MCF 10A (cell line): ENCODE results near the gene THOC6. TPM values are rescaled to one million over a fixed set of nuclear protein-coding genes. Genes with fewer than 3 reads are reported as not detected.

ENCODE experiments used
- BruUV-seq: library from RNA; stranded (reverse); fragments of 400-500 nt; replicated peaks from 2 replicates; lab custom pipeline; 2021; lab: Mats Ljungman, UMichigan
- CTCF ChIA-PET: fragments of 300-600 bp; sonication (Branson Sonifier 250); formaldehyde crosslinking; extraction: SDS; loops from one replicate; lab custom pipeline; 2021; ENCODE audit warnings: antibody characterized with exemption, inconsistent platforms; lab: Yijun Ruan, JAX
- POLR2A ChIA-PET: fragments of 300-600, 350-650 bp; sonication (Branson Sonifier 250); formaldehyde crosslinking; extraction: SDS; loops from one replicate; lab custom pipeline; 2020; ENCODE audit warnings: antibody characterized with exemption, inconsistent platforms; lab: Yijun Ruan, JAX
- DNase-seq: peaks from one replicate; pipeline ENCODE4 v3.0.0-alpha.2; 2018; ENCODE audit not compliant: unreplicated experiment
- H3K27ac Mint-ChIP-seq: one replicate; pipeline ENCODE4 v1.8.0; 2022; ENCODE audit warnings: mild to moderate bottlenecking, low read depth, mixed read lengths; ENCODE audit not compliant: unreplicated experiment
- H3K27me3 Mint-ChIP-seq: one replicate; pipeline ENCODE4 v1.8.0; 2022; ENCODE audit warnings: mixed read lengths; ENCODE audit not compliant: insufficient read depth, unreplicated experiment
- H3K36me3 Mint-ChIP-seq: one replicate; pipeline ENCODE4 v1.8.0; 2022; ENCODE audit warnings: mild to moderate bottlenecking, moderate library complexity, mixed read lengths; ENCODE audit not compliant: insufficient read depth, unreplicated experiment
- H3K4me1 Mint-ChIP-seq: one replicate; pipeline ENCODE4 v1.8.0; 2022; ENCODE audit warnings: mixed read lengths; ENCODE audit not compliant: insufficient read depth, unreplicated experiment
- H3K4me3 Mint-ChIP-seq: one replicate; pipeline ENCODE4 v1.8.0; 2022; ENCODE audit warnings: mild to moderate bottlenecking, moderate library complexity, mixed read lengths; ENCODE audit not compliant: unreplicated experiment
- H3K9me3 Mint-ChIP-seq: one replicate; pipeline ENCODE4 v1.8.0; 2022; ENCODE audit warnings: mixed read lengths; ENCODE audit not compliant: unreplicated experiment
- CTCF ChIP-seq: fragments of 200-600 bp; IDR thresholded peaks from one replicate; pipeline ENCODE4 v1.8.0; 2022; ENCODE audit warnings: antibody characterized with exemption, mild to moderate bottlenecking; ENCODE audit not compliant: unreplicated experiment
- intact Hi-C: fragments of 100-400 bp; cut with micrococcal nuclease; formaldehyde crosslinking; loops from 2 replicates; pipeline ENCODE4 v1.14.1; 2022
- total RNA-seq: library from RNA; stranded (reverse); gene quantifications from 2 replicates; pipeline ENCODE4 v1.2.3, GENCODE V29; 2022

The THOC6 gene
- total RNA-seq, 1 experiment from 2014 or later = 53.1 TPM

- TF ChIP-seq CTCF = no peak
- Mint-ChIP-seq H3K4me3 (peak overlapping the region; percentile 78), H3K27me3 (no peaks in the 10 kb centered on the region), H3K9me3 (no peaks in the 10 kb centered on the region), H3K36me3 (no peaks in the 10 kb centered on the region), H3K27ac (peak overlapping the region; percentile 74), H3K4me1 (no peaks in the 10 kb centered on the region)
- POLR2A ChIA-PET = interaction anchor here (0.6 to 3.1 kb wide), 10 partner anchors 9 to 91 kb away, joined by 3 to 47 read pairs (median 4); partner anchors contain the start of genes ZNF205 and ZNF213
- no TSS peak for BruUV-seq
- no peak for DNase-seq
- intact Hi-C loops = loop anchor here (1.0 to 5.0 kb wide), 3 partner anchors 65 to 108 kb away; no protein-coding TSS in a partner anchor
- CTCF ChIA-PET = interaction anchor here (0.5 to 3.3 kb wide), 16 partner anchors 13 to 736 kb away, joined by 3 to 48 read pairs (median 5); no protein-coding TSS in a partner anchor
Observed at GRCh38 chr16:3059723-3060242, 35.9 kb downstream of the THOC6 start.

- no peaks in the 10 kb centered on the region for H3K36me3 Mint-ChIP-seq
- H3K4me3 Mint-ChIP-seq = no peak overlapping the region
- H3K27ac Mint-ChIP-seq = no peak overlapping the region
- H3K4me1 Mint-ChIP-seq = peaks cover 5% of the 10 kb centered on the region
- CTCF ChIA-PET = interaction anchor here (0.7 to 3.3 kb wide), 10 partner anchors 14 to 650 kb away, joined by 3 to 48 read pairs (median 7); no protein-coding TSS in a partner anchor
- no peaks in the 10 kb centered on the region for H3K9me3 Mint-ChIP-seq
- no peak for DNase-seq
- POLR2A ChIA-PET = interaction anchor here (0.7 to 3.1 kb wide), 5 partner anchors 10 to 74 kb away, joined by 3 to 47 read pairs (median 6); partner anchors contain the start of gene ZNF213
- no peaks in the 10 kb centered on the region for H3K27me3 Mint-ChIP-seq
- intact Hi-C loops = loop anchor here (5.0 kb wide), 1 partner anchor 107 kb away; no protein-coding TSS in a partner anchor
- no TSS peak for BruUV-seq
- TF ChIP-seq CTCF = no peak
Observed at GRCh38 chr16:3060339-3061127, 36.7 kb downstream of the THOC6 start.

GRCh38 chr16:3062553-3062952 lies 38.7 kb downstream of the THOC6 start:
- POLR2A ChIA-PET = interaction anchor here (1.2 kb wide), 1 partner anchor 72 kb away, joined by 3 read pairs; the partner anchor contains the start of gene ZNF213
- Mint-ChIP-seq H3K4me1 (peaks cover 11% of the 10 kb centered on the region), H3K9me3 (no peaks in the 10 kb centered on the region), H3K27me3 (no peaks in the 10 kb centered on the region), H3K36me3 (no peaks in the 10 kb centered on the region), H3K27ac (no peak overlapping the region), H3K4me3 (no peak overlapping the region)
- intact Hi-C loops = loop anchor here (5.0 kb wide), 1 partner anchor 105 kb away; no protein-coding TSS in a partner anchor
- no peak for TF ChIP-seq CTCF
- DNase-seq = no peak
- CTCF ChIA-PET = interaction anchor here (0.9 to 2.8 kb wide), 2 partner anchors 31 to 67 kb away, joined by 3 to 11 read pairs; no protein-coding TSS in a partner anchor
- no TSS peak for BruUV-seq
